Jurkat, Clone E6-1 (cell line): Measurements from ENCODE around the gene C10orf120.

Experiments used
- DNase-seq: peaks from one replicate; pipeline ENCODE4 v3.0.0-alpha.2; 2011; ENCODE audit warnings: low read depth, low spot score
- H3K4me3 ChIP-seq: 2 replicates; pipeline ENCODE4 v1.5.1; 2011; ENCODE audit warnings: mild to moderate bottlenecking, low read length, control low read depth, moderate library complexity

C10orf120 gene

GRCh38 chr10:122665329-122665860, 34.3 kb downstream of the C10orf120 start:
- H3K4me3 ChIP-seq: no peak overlapping the region
- no peak for DNase-seq

- no peak overlapping the region for H3K4me3 ChIP-seq
- no peak for DNase-seq
Measured at GRCh38 chr10:122664501-122664900, 35.1 kb downstream of the C10orf120 start.

- no peak overlapping the region for H3K4me3 ChIP-seq
- DNase-seq: no peak
Measured at GRCh38 chr10:122663516-122664130, 36.0 kb downstream of the C10orf120 start.

- no peak for DNase-seq
- no peak overlapping the region for H3K4me3 ChIP-seq
Measured at GRCh38 chr10:122662231-122662630, 37.4 kb downstream of the C10orf120 start.

GRCh38 chr10:122660696-122661095, 39.0 kb downstream of the C10orf120 start:
- DNase-seq: no peak
- no peak overlapping the region for H3K4me3 ChIP-seq

GRCh38 chr10:122659651-122660050, 40.0 kb downstream of the C10orf120 start:
- H3K4me3 ChIP-seq: no peak overlapping the region
- no peak for DNase-seq

- no peak for DNase-seq
- no peak overlapping the region for H3K4me3 ChIP-seq
Measured at GRCh38 chr10:122659126-122659525, 40.5 kb downstream of the C10orf120 start.

GRCh38 chr10:122658356-122659049, 41.1 kb downstream of the C10orf120 start:
- no peak overlapping the region for H3K4me3 ChIP-seq
- DNase-seq: no peak

- no peak for DNase-seq
- H3K4me3 ChIP-seq: no peak overlapping the region
Measured at GRCh38 chr10:122657729-122658128, 41.9 kb downstream of the C10orf120 start.

GRCh38 chr10:122657255-122657654, 42.4 kb downstream of the C10orf120 start:
- H3K4me3 ChIP-seq: no peak overlapping the region
- DNase-seq: no peak

GRCh38 chr10:122656741-122657140, 42.9 kb downstream of the C10orf120 start:
- no peak for DNase-seq
- no peak overlapping the region for H3K4me3 ChIP-seq

GRCh38 chr10:122656308-122656705, 43.3 kb downstream of the C10orf120 start:
- DNase-seq: no peak
- H3K4me3 ChIP-seq: no peak overlapping the region

- no peak for DNase-seq
- H3K4me3 ChIP-seq: no peak overlapping the region
Measured at GRCh38 chr10:122655524-122656307, 43.9 kb downstream of the C10orf120 start.

- DNase-seq: no peak
- no peak overlapping the region for H3K4me3 ChIP-seq
Measured at GRCh38 chr10:122650331-122650730, 49.3 kb downstream of the C10orf120 start.

GRCh38 chr10:122649903-122650302, 49.7 kb downstream of the C10orf120 start:
- H3K4me3 ChIP-seq: no peak overlapping the region
- DNase-seq: no peak

- H3K4me3 ChIP-seq: no peak overlapping the region
- peak; percentile 28 for DNase-seq
Measured at GRCh38 chr10:122648599-122649428, 50.8 kb downstream of the C10orf120 start.
